Loucy (cell line): ENCODE results near the gene PKD2.

Source experiments
- H2AFZ ChIP-seq: fragments of 200-600 bp; sonication (generic); 2 replicates; pipeline ENCODE4 v1.6.0; 2016; ENCODE audit warnings: antibody characterized with exemption, mild to moderate bottlenecking, low read length, moderate library complexity
- H3F3A ChIP-seq: fragments of 200-600 bp; 2 replicates; pipeline ENCODE4 v1.6.0; 2016; ENCODE audit warnings: antibody characterized with exemption, low read depth, mild to moderate bottlenecking
- H3K27me3 ChIP-seq: fragments of 200-600 bp; sonication (generic); 2 replicates; pipeline ENCODE4 v1.6.1; 2014; ENCODE audit warnings: low read length, mild to moderate bottlenecking; ENCODE audit not compliant: insufficient read depth, poor library complexity, severe bottlenecking
- H3K36me3 ChIP-seq: fragments of 200-600 bp; sonication (generic); 2 replicates; pipeline ENCODE4 v1.6.1; 2016; ENCODE audit warnings: low read length; ENCODE audit not compliant: insufficient read depth
- H3K4me1 ChIP-seq: fragments of 200-600 bp; sonication (generic); 2 replicates; pipeline ENCODE4 v1.5.1; 2014; ENCODE audit warnings: low read length, mild to moderate bottlenecking; ENCODE audit not compliant: insufficient read depth, poor library complexity, severe bottlenecking
- H3K4me2 ChIP-seq: fragments of 200-600 bp; sonication (generic); 2 replicates; pipeline ENCODE4 v1.6.0; 2014; ENCODE audit warnings: antibody characterized with exemption, low read length, low read depth, mild to moderate bottlenecking; ENCODE audit not compliant: poor library complexity, severe bottlenecking
- H3K4me3 ChIP-seq: fragments of 200-600 bp; sonication (generic); 2 replicates; pipeline ENCODE4 v1.5.1; 2014; ENCODE audit warnings: low read length, mild to moderate bottlenecking, mixed read lengths; ENCODE audit not compliant: poor library complexity, severe bottlenecking
- H3K79me2 ChIP-seq: fragments of 200-600 bp; sonication (generic); 2 replicates; pipeline ENCODE4 v1.6.1; 2014; ENCODE audit warnings: low read length; ENCODE audit not compliant: insufficient read depth
- H3K9ac ChIP-seq: fragments of 200-600 bp; sonication (generic); 2 replicates; pipeline ENCODE4 v1.6.0; 2014; ENCODE audit warnings: mild to moderate bottlenecking, low read depth, low read length, moderate library complexity; ENCODE audit not compliant: poor library complexity, severe bottlenecking
- H3K9me2 ChIP-seq: fragments of 200-600 bp; sonication (generic); replicated peaks from 2 replicates; pipeline ENCODE4 v1.6.1; 2016; ENCODE audit warnings: low read depth, low read length, mixed read lengths
- H3K9me3 ChIP-seq: fragments of 200-600 bp; sonication (generic); 2 replicates; pipeline ENCODE4 v1.6.1; 2014; ENCODE audit warnings: mild to moderate bottlenecking, antibody characterized with exemption, low read length, low read depth; ENCODE audit not compliant: insufficient read depth
- H4K20me1 ChIP-seq: fragments of 200-600 bp; sonication (generic); 2 replicates; pipeline ENCODE4 v1.6.0; 2014; ENCODE audit warnings: antibody characterized with exemption, low read length, mild to moderate bottlenecking; ENCODE audit not compliant: insufficient read depth, poor library complexity, severe bottlenecking
- CTCF ChIP-seq: fragments of 200-600 bp; sonication (generic); conservative IDR thresholded peaks from 2 replicates; pipeline ENCODE4 v1.5.1; 2014; ENCODE audit warnings: mild to moderate bottlenecking, antibody characterized with exemption, low read length
- EZH2phosphoT487 ChIP-seq: fragments of 200-600 bp; IDR thresholded peaks from 2 replicates; pipeline ENCODE4 v1.6.1; 2018; ENCODE audit warnings: antibody characterized with exemption, mild to moderate bottlenecking, moderate library complexity, borderline replicate concordance

The PKD2 gene

GRCh38 chr4:88077911-88078524, 70.6 kb downstream of the PKD2 start:
- Histone ChIP-seq H3K4me1 (no peaks in the 10 kb centered on the region), H3K9me3 (no peaks in the 10 kb centered on the region), H3F3A (no peaks in the 10 kb centered on the region), H3K4me2 (no peak overlapping the region), H3K27me3 (no peaks in the 10 kb centered on the region), H3K79me2 (no peaks in the 10 kb centered on the region), H3K9ac (no peak overlapping the region), H3K4me3 (no peak overlapping the region), H2AFZ (no peak overlapping the region), H3K9me2 (no peaks in the 10 kb centered on the region), H3K36me3 (peaks cover 28% of the 10 kb centered on the region; the same call in 1 of the 2 replicates), H4K20me1 (no peaks in the 10 kb centered on the region)
- no peak for TF ChIP-seq EZH2phosphoT487
- no peak for TF ChIP-seq CTCF

GRCh38 chr4:88078579-88078978, 71.1 kb downstream of the PKD2 start:
- no peaks in the 10 kb centered on the region for H3F3A ChIP-seq

GRCh38 chr4:88080626-88081025, 73.2 kb downstream of the PKD2 start:
- TF ChIP-seq CTCF (no peak), EZH2phosphoT487 (no peak)
- Histone ChIP-seq H4K20me1 (no peaks in the 10 kb centered on the region), H3K9me2 (no peaks in the 10 kb centered on the region), H3K9ac (no peak overlapping the region), H3K4me3 (no peak overlapping the region), H3K9me3 (no peaks in the 10 kb centered on the region), H3K4me1 (no peaks in the 10 kb centered on the region), H3K79me2 (no peaks in the 10 kb centered on the region), H3F3A (no peaks in the 10 kb centered on the region), H3K4me2 (no peak overlapping the region), H3K36me3 (peaks cover 15% of the 10 kb centered on the region; the same call in 1 of the 2 replicates), H2AFZ (no peak overlapping the region), H3K27me3 (no peaks in the 10 kb centered on the region)

More at GRCh38 chr4:88078579-88078978, 71.1 kb downstream of the PKD2 start:
- TF ChIP-seq EZH2phosphoT487 (no peak), CTCF (no peak)
- Histone ChIP-seq H3K79me2 (no peaks in the 10 kb centered on the region), H3K9me3 (no peaks in the 10 kb centered on the region), H3K27me3 (no peaks in the 10 kb centered on the region), H3K36me3 (peaks cover 28% of the 10 kb centered on the region; the same call in 1 of the 2 replicates), H3K4me2 (no peak overlapping the region), H3K9ac (no peak overlapping the region), H3K4me3 (no peak overlapping the region), H3K4me1 (no peaks in the 10 kb centered on the region), H2AFZ (no peak overlapping the region), H4K20me1 (no peaks in the 10 kb centered on the region), H3K9me2 (no peaks in the 10 kb centered on the region)
